Measurements from ENCODE around the gene KLHL35. TPM values are rescaled to one million over a fixed set of nuclear protein-coding genes. Genes with fewer than 3 reads are reported as not detected.

The KLHL35 gene
- total RNA-seq, 2 experiments from 2014 or later, result 0.21 TPM; not detected in 1

- H3K27ac ChIP-seq (ENCODE audit: low read depth, low read length, poor library complexity, severe bottlenecking), result no peak overlapping the region
- no peaks in the 10 kb centered on the region for H3K4me1 ChIP-seq (ENCODE audit: insufficient read depth, low read length, poor library complexity, severe bottlenecking)
- no peak overlapping the region for H3K4me3 ChIP-seq (ENCODE audit: low read depth, low read length, poor library complexity, severe bottlenecking)
- H2AFZ ChIP-seq (ENCODE audit: low read length), result no peak overlapping the region
- no peaks in the 10 kb centered on the region for H3K79me2 ChIP-seq (ENCODE audit: insufficient read depth, low read depth, low read length)
- no peaks in the 10 kb centered on the region for H3K9me2 ChIP-seq (ENCODE audit: insufficient read depth, low read length)
- H3K4me2 ChIP-seq (ENCODE audit: low read length), result no peak overlapping the region
- no peak for TF ChIP-seq EZH2phosphoT487 (IDR thresholded peaks at IDR 0.05; ENCODE audit: borderline replicate concordance, low read depth, low read length)
- no peak for TF ChIP-seq CTCF (conservative IDR thresholded peaks at IDR 0.05; ENCODE audit: low read length)
- no peaks in the 10 kb centered on the region for H4K20me1 ChIP-seq (ENCODE audit: insufficient read depth, low read length)
- H3K9me3 ChIP-seq (ENCODE audit: low read length), result no peaks in the 10 kb centered on the region
- ChIA-PET CTCF (ENCODE audit: unreplicated experiment) (no interaction called here), POLR2A (no interaction called here)
- no peak for DNase-seq (ENCODE audit: low spot score)
- intact Hi-C loops (cut with micrococcal nuclease; ENCODE audit: unreplicated experiment), result no loop called here
- no peaks in the 10 kb centered on the region for H3K36me3 ChIP-seq (ENCODE audit: insufficient read depth, low read length)
- no TSS peak for BruUV-seq (replicated peaks)
These were observed 2.9 kb downstream of the KLHL35 start for GRCh38 chr11:75429902-75430713.

DNA sequence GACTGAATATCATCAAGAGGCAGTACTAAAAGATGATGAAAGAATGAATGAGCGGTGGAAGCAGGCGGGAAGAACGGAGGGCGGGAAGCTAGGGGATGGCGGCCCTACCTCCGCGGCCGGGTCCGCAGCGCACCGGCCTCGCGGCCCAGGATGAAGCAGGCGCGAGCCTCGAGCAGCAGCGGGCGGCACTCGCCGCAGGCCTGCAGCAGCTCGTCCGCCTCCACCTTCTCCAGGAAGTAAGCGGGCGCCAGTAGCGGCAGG lies 3.4 kb downstream of the KLHL35 start:
- no peak overlapping the region for H3K4me3 ChIP-seq (ENCODE audit: low read depth, low read length, poor library complexity, severe bottlenecking)
- no peak for TF ChIP-seq EZH2phosphoT487 (IDR thresholded peaks at IDR 0.05; ENCODE audit: borderline replicate concordance, low read depth, low read length)
- TF ChIP-seq CTCF (conservative IDR thresholded peaks at IDR 0.05; ENCODE audit: low read length), result no peak
- CTCF ChIA-PET (ENCODE audit: unreplicated experiment), result no interaction called here
- DNase-seq (ENCODE audit: low spot score), result no peak
- H3K9me3 ChIP-seq (ENCODE audit: low read length), result no peaks in the 10 kb centered on the region
- POLR2A ChIA-PET, result no interaction called here
- no peak overlapping the region for H3K4me2 ChIP-seq (ENCODE audit: low read length)
- no peaks in the 10 kb centered on the region for H4K20me1 ChIP-seq (ENCODE audit: insufficient read depth, low read length)
- no peaks in the 10 kb centered on the region for H3K79me2 ChIP-seq (ENCODE audit: insufficient read depth, low read depth, low read length)
- no peaks in the 10 kb centered on the region for H3K9me2 ChIP-seq (ENCODE audit: insufficient read depth, low read length)
- BruUV-seq (replicated peaks), result no TSS peak
- H3K4me1 ChIP-seq (ENCODE audit: insufficient read depth, low read length, poor library complexity, severe bottlenecking), result no peaks in the 10 kb centered on the region
- no peak overlapping the region for H2AFZ ChIP-seq (ENCODE audit: low read length)
- H3K27ac ChIP-seq (ENCODE audit: low read depth, low read length, poor library complexity, severe bottlenecking), result no peak overlapping the region
- intact Hi-C loops (cut with micrococcal nuclease; ENCODE audit: unreplicated experiment), result no loop called here
- no peaks in the 10 kb centered on the region for H3K36me3 ChIP-seq (ENCODE audit: insufficient read depth, low read length)

GRCh38 chr11:75428989-75429640 lies 3.9 kb downstream of the KLHL35 start:
- intact Hi-C loops (cut with micrococcal nuclease; ENCODE audit: unreplicated experiment), result no loop called here
- CTCF ChIA-PET (ENCODE audit: unreplicated experiment), result no interaction called here

More at GRCh38 chr11:75428989-75429640, 3.9 kb downstream of the KLHL35 start:
- Histone ChIP-seq H3K4me3 (ENCODE audit: low read depth, low read length, poor library complexity, severe bottlenecking) (no peak overlapping the region), H3K4me2 (ENCODE audit: low read length) (no peak overlapping the region), H2AFZ (ENCODE audit: low read length) (no peak overlapping the region), H4K20me1 (ENCODE audit: insufficient read depth, low read length) (no peaks in the 10 kb centered on the region), H3K9me2 (ENCODE audit: insufficient read depth, low read length) (no peaks in the 10 kb centered on the region), H3K27ac (ENCODE audit: low read depth, low read length, poor library complexity, severe bottlenecking) (no peak overlapping the region), H3K9me3 (ENCODE audit: low read length) (no peaks in the 10 kb centered on the region), H3K79me2 (ENCODE audit: insufficient read depth, low read depth, low read length) (no peaks in the 10 kb centered on the region), H3K4me1 (ENCODE audit: insufficient read depth, low read length, poor library complexity, severe bottlenecking) (no peaks in the 10 kb centered on the region), H3K36me3 (ENCODE audit: insufficient read depth, low read length) (no peaks in the 10 kb centered on the region)
- POLR2A ChIA-PET, result no interaction called here
- no peak for DNase-seq (ENCODE audit: low spot score)
- no peak for TF ChIP-seq CTCF (conservative IDR thresholded peaks at IDR 0.05; ENCODE audit: low read length)
- TF ChIP-seq EZH2phosphoT487 (IDR thresholded peaks at IDR 0.05; ENCODE audit: borderline replicate concordance, low read depth, low read length), result no peak
- no TSS peak for BruUV-seq (replicated peaks)
